Gastroesophageal sphincter (tissue), 4 donors: Measurements from ENCODE around the gene PRR19. TPM values are rescaled to one million over a fixed set of nuclear protein-coding genes. Genes with fewer than 3 reads are reported as not detected.

ENCODE experiments used
- ATAC-seq: fragments of 150-250 bp; one replicate; pipeline ENCODE4 v1.9.1; 2016; ENCODE audit warnings: mild to moderate bottlenecking, moderate library complexity
- H3K27ac ChIP-seq, 4 donors: fragments of 200-600 bp; sonication (generic) in 3 of 4; 1 replicate in 3 of 4; 2 replicates in 1 of 4; pipeline ENCODE4 v1.5.1; 2016 to 2019
- H3K27me3 ChIP-seq: fragments of 200-600 bp; sonication (generic); one replicate; pipeline ENCODE4 v1.5.1; 2019
- H3K36me3 ChIP-seq, 2 donors: fragments of 200-600 bp; sonication (generic); one replicate each; pipeline ENCODE4 v1.5.1; 2019; ENCODE audit warnings: control low read depth in 1 of 2
- H3K4me1 ChIP-seq, 3 donors: fragments of 200-600 bp; sonication (generic); 1 replicate in 2 of 3; 2 replicates in 1 of 3; pipeline ENCODE4 v1.5.1; 2016 to 2019; ENCODE audit warnings: control low read depth in 2 of 3
- H3K4me3 ChIP-seq, 2 donors: fragments of 200-600 bp; sonication (generic); one replicate each; pipeline ENCODE4 v1.5.1; 2019; ENCODE audit warnings: mild to moderate bottlenecking in 1 of 2, moderate library complexity in 1 of 2
- H3K9me3 ChIP-seq, 3 donors: fragments of 200-600 bp; sonication (generic); one replicate each; pipeline ENCODE4 v1.5.1; 2017 to 2019; ENCODE audit warnings: control low read depth in 2 of 3
- CTCF ChIP-seq, 4 experiments: fragments of 200-600 bp in 2 of 4; fragments of 450-650 bp in 2 of 4; sonication (generic) in 1 of 4; IDR thresholded peaks; one replicate each; pipeline ENCODE4 v1.5.1; 2017 to 2019; ENCODE audit warnings: antibody characterized with exemption in 4 of 4, mild to moderate bottlenecking in 2 of 4, moderate library complexity in 2 of 4
- EP300 ChIP-seq: sonication (generic); formaldehyde crosslinking; IDR thresholded peaks from one replicate; pipeline ENCODE4 v1.6.1; 2017; ENCODE audit warnings: antibody characterized with exemption, mild to moderate bottlenecking
- POLR2A ChIP-seq, 2 donors: fragments of 450-650 bp; IDR thresholded peaks; one replicate each; pipeline ENCODE4 v1.6.1; 2017; ENCODE audit warnings: antibody characterized with exemption in 2 of 2, mild to moderate bottlenecking in 2 of 2, moderate library complexity in 1 of 2
- POLR2AphosphoS5 ChIP-seq: sonication (generic); formaldehyde crosslinking; IDR thresholded peaks from one replicate; pipeline ENCODE4 v1.6.1; 2017; ENCODE audit warnings: antibody characterized with exemption
- WGBS, 2 donors: methylation state at CpG; one replicate each; pipeline ENCODE4 v1.1.5; 2018; ENCODE audit warnings: low coverage in 1 of 2; 5-methylcytosine and 5-hydroxymethylcytosine counted together
- total RNA-seq, 4 donors: library from RNA; depleted of rRNA; stranded (reverse); fragments of >200 nt; gene quantifications; one replicate each; pipeline ENCODE4 v1.1.0, GENCODE V29; 2016

The PRR19 gene
- total RNA-seq, 4 donors from 2014 or later, result 0.93 TPM; not detected in 3

- no peak overlapping the region for H3K27ac ChIP-seq
- H3K4me1 ChIP-seq, result peaks cover 0 to 19% (median 10%) of the 10 kb centered on the region in 3 donors
- H3K9me3 ChIP-seq, result no peaks in the 10 kb centered on the region
- H3K4me3 ChIP-seq, result no peak overlapping the region
- WGBS, 2 donors, result 32 to 34% methylated on average over 13 to 21 of the region's 28 CpGs
- peaks cover 41% of the 10 kb centered on the region for H3K27me3 ChIP-seq
- H3K36me3 ChIP-seq, result no peaks in the 10 kb centered on the region
- no peak for TF ChIP-seq CTCF (IDR thresholded peaks at IDR 0.05)
- no peak for TF ChIP-seq POLR2AphosphoS5
- no peak for TF ChIP-seq POLR2A (IDR thresholded peaks at IDR 0.05)
- ATAC-seq, result no peak
These were observed 14.6 kb downstream of the PRR19 start for GRCh38 chr19:42316223-42317211.

GRCh38 chr19:42317535-42317934 is 15.6 kb downstream of the PRR19 start:
- Histone ChIP-seq H3K4me3 (no peak overlapping the region), H3K27ac (no peak overlapping the region), H3K9me3 (no peaks in the 10 kb centered on the region), H3K27me3 (peaks cover 43% of the 10 kb centered on the region), H3K36me3 (no peaks in the 10 kb centered on the region), H3K4me1 (peaks cover 0 to 16% (median 10%) of the 10 kb centered on the region in 3 donors)
- 95 to 100% methylated on average over 1 to 2 of the region's 13 CpGs for whole genome bisulfite sequencing, 2 donors
- ATAC-seq, result no peak
- no peak for TF ChIP-seq CTCF (IDR thresholded peaks at IDR 0.05)
- TF ChIP-seq POLR2A (IDR thresholded peaks at IDR 0.05), result no peak
- TF ChIP-seq POLR2AphosphoS5, result no peak
- no peak for TF ChIP-seq EP300

- TF ChIP-seq EP300 (no peak), CTCF (IDR thresholded peaks at IDR 0.05) (no peak), POLR2AphosphoS5 (no peak), POLR2A (IDR thresholded peaks at IDR 0.05) (no peak)
- Histone ChIP-seq H3K27me3 (peaks cover 33% of the 10 kb centered on the region), H3K36me3 (no peaks in the 10 kb centered on the region), H3K27ac (no peak overlapping the region), H3K9me3 (no peaks in the 10 kb centered on the region), H3K4me1 (peaks cover 0 to 32% (median 26%) of the 10 kb centered on the region in 3 donors), H3K4me3 (no peak overlapping the region)
- ATAC-seq, result no peak
- WGBS, 2 donors, result 61 to 73% methylated on average over 7 of the region's 9 CpGs
These were observed 20.4 kb downstream of the PRR19 start for GRCh38 chr19:42322305-42322704.

- Histone ChIP-seq H3K4me1 (peaks cover 0 to 44% (median 35%) of the 10 kb centered on the region in 3 donors), H3K36me3 (no peaks in the 10 kb centered on the region), H3K27ac (no peak overlapping the region), H3K4me3 (no peak overlapping the region), H3K9me3 (no peaks in the 10 kb centered on the region), H3K27me3 (peaks cover 33% of the 10 kb centered on the region)
- ATAC-seq, result no peak
- no CpG with 5 or more reads among the region's 29 CpGs for WGBS, 2 donors
- TF ChIP-seq CTCF (IDR thresholded peaks at IDR 0.05) (no peak), POLR2A (IDR thresholded peaks at IDR 0.05) (no peak), EP300 (no peak), POLR2AphosphoS5 (no peak)
These were observed 21.5 kb downstream of the PRR19 start for GRCh38 chr19:42323473-42323851.
